ENCODE data around the gene TMC2. TPM values are rescaled to one million over a fixed set of nuclear protein-coding genes. Genes with fewer than 3 reads are reported as not detected.
"Not testable (repeated sequence)": the region's sequence is repeated elsewhere in the genome, so short reads cannot be mapped to it uniquely, and the experiment has no call there.

Gene TMC2, protein sequence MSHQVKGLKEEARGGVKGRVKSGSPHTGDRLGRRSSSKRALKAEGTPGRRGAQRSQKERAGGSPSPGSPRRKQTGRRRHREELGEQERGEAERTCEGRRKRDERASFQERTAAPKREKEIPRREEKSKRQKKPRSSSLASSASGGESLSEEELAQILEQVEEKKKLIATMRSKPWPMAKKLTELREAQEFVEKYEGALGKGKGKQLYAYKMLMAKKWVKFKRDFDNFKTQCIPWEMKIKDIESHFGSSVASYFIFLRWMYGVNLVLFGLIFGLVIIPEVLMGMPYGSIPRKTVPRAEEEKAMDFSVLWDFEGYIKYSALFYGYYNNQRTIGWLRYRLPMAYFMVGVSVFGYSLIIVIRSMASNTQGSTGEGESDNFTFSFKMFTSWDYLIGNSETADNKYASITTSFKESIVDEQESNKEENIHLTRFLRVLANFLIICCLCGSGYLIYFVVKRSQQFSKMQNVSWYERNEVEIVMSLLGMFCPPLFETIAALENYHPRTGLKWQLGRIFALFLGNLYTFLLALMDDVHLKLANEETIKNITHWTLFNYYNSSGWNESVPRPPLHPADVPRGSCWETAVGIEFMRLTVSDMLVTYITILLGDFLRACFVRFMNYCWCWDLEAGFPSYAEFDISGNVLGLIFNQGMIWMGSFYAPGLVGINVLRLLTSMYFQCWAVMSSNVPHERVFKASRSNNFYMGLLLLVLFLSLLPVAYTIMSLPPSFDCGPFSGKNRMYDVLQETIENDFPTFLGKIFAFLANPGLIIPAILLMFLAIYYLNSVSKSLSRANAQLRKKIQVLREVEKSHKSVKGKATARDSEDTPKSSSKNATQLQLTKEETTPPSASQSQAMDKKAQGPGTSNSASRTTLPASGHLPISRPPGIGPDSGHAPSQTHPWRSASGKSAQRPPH
- total RNA-seq = under 1 TPM in 1 of 5 experiments, not detected in 4; 0.15 TPM
- polyA plus RNA-seq = not detected
- not detected for total RNA-seq

DNA sequence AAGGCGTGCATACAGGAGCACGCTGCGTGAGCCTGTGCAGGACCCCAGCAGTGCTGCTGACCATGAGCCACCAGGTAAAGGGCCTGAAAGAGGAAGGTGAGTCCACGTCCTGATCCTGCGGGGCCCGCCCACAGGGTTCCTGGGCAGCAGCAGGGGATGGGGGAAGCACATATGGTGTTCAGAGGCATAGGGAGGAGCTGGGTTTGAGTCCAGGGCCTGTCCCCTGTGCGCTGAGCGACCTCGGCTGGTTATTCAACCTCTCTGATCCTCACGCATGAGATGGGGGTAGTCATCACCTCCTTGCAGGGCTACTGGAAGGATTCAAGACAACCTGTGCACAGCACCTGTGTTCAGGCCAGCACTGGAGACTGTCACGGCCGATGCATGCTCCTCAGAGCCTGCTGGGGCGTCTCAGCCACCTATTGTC lies at the start of gene TMC2:
Gene TMC2 (plus strand): TSS at position 14 of the 427 bp plus-strand sequence. CDS start 49 bp downstream, at position 63.
- Mint-ChIP-seq H3K4me3 (no peak within 1 kb of the TSS), H3K9me3 (no peaks in the 10 kb centered on the region), H3K36me3 (no peaks in the 10 kb centered on the region), H3K27me3 (peaks cover 18 to 43% (median 34%) of the 10 kb centered on the region in 5 donors), H3K4me1 (no peaks in the 10 kb centered on the region), H3K27ac (peak within 1 kb of the TSS in 1 of 9 donors; percentile 14)
- DNase-seq = no peak
- intact Hi-C loops (cut with micrococcal nuclease) = no loop called here
- no peaks in the 10 kb centered on the region for H3K36me3 ChIP-seq (ENCODE audit: control insufficient read depth in 2 of 3, insufficient read depth in 3 of 3, low read length in 3 of 3)
- no peaks in the 10 kb centered on the region for H3K4me1 ChIP-seq (ENCODE audit: control insufficient read depth in 2 of 2, insufficient read depth in 2 of 2, low read length in 2 of 2)
- H3K4me3 ChIP-seq (ENCODE audit: low read length) = no peak within 1 kb of the TSS
- ChIA-PET POLR2A (no interaction called here), CTCF (no interaction called here)
- no peaks in the 10 kb centered on the region for H3K9me3 ChIP-seq (ENCODE audit: control insufficient read depth in 2 of 3, low read length in 3 of 3)
- no peak for ATAC-seq
- no peaks in the 10 kb centered on the region for H3K27me3 ChIP-seq (ENCODE audit: control insufficient read depth in 2 of 2, insufficient read depth in 2 of 2, low read length in 2 of 2)
- H3K27ac ChIP-seq (ENCODE audit: low read depth, low read length) = no peak within 1 kb of the TSS

DNA sequence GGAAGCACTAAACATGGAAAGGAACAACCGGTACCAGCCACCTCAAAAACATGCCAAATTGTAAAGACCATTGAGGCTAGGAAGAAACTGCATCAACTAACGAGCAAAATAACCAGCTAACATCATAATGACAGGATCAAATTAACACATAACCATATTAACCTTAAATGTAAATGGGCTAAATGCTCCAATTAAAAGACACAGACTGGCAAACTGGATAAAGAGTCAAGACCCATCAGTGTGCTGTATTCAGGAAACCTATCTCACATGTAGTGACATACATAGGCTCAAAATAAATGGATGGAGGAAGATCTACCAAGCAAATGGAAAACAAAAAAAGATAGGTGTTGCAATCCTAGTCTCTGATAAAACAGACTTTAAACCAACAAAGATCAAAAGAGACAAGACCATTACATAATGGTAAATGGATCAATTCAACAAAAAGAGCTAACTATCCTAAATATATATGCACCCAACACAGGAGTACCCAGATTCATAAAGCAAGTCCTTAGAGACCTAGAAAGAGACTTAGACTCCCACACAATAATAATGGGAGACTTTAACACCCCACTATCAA lies 33.5 kb upstream of the TMC2 start:
- H3K27me3 ChIP-seq (ENCODE audit: control insufficient read depth in 2 of 2, insufficient read depth in 2 of 2, low read length in 2 of 2); intact Hi-C loops (cut with micrococcal nuclease); H3K9me3 ChIP-seq (ENCODE audit: control insufficient read depth in 2 of 3, low read length in 3 of 3); CTCF ChIA-PET; H3K27ac ChIP-seq (ENCODE audit: low read depth, low read length); H3K4me1 ChIP-seq (ENCODE audit: control insufficient read depth in 2 of 2, insufficient read depth in 2 of 2, low read length in 2 of 2); H3K27ac Mint-ChIP-seq; ATAC-seq; DNase-seq; H3K4me3 Mint-ChIP-seq; H3K4me3 ChIP-seq (ENCODE audit: low read length); H3K27me3 Mint-ChIP-seq; H3K9me3 Mint-ChIP-seq: not testable (repeated sequence)
- peaks cover 6 to 29% (median 15%) of the 10 kb centered on the region in 7 donors for H3K4me1 Mint-ChIP-seq
- peaks cover 14 to 26% (median 24%) of the 10 kb centered on the region in 5 donors for H3K36me3 Mint-ChIP-seq
- peaks cover 0 to 23% (median 6%) of the 10 kb centered on the region in 3 experiments for H3K36me3 ChIP-seq (ENCODE audit: control insufficient read depth in 2 of 3, insufficient read depth in 3 of 3, low read length in 3 of 3)
- POLR2A ChIA-PET = interaction anchor here (0.6 kb wide), 1 partner anchor 61 kb away, joined by 3 read pairs; no protein-coding TSS in a partner anchor

DNA sequence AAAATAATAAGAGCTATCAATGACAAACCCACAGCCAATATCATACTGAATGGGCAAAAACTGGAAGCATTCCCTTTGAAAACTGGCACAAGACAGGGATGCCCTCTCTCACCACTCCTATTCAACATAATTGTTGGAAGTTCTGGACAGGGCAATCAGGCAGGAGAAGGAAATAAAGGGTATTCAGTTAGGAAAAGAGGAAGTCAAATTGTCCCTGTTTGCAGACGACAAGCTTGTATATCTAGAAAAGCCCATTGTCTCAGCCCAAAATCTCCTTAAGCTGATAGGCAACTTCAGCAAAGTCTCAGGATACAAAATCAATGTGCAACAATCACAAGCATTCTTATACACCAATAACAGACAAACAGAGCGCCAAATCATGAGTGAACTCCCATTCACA lies 31.6 kb upstream of the TMC2 start:
- H3K27ac ChIP-seq (ENCODE audit: low read depth, low read length); H3K4me3 Mint-ChIP-seq; H3K4me3 ChIP-seq (ENCODE audit: low read length); H3K27me3 Mint-ChIP-seq; H3K27me3 ChIP-seq (ENCODE audit: control insufficient read depth in 2 of 2, insufficient read depth in 2 of 2, low read length in 2 of 2); ATAC-seq; H3K9me3 Mint-ChIP-seq; CTCF ChIA-PET; H3K27ac Mint-ChIP-seq; H3K4me1 ChIP-seq (ENCODE audit: control insufficient read depth in 2 of 2, insufficient read depth in 2 of 2, low read length in 2 of 2); DNase-seq; intact Hi-C loops (cut with micrococcal nuclease); H3K9me3 ChIP-seq (ENCODE audit: control insufficient read depth in 2 of 3, low read length in 3 of 3): not testable (repeated sequence)
- Mint-ChIP-seq H3K4me1 (peaks cover 15 to 41% (median 29%) of the 10 kb centered on the region in 7 donors), H3K36me3 (peaks cover 10 to 23% (median 15%) of the 10 kb centered on the region in 5 donors)
- POLR2A ChIA-PET = interaction anchor here (1.3 kb wide), 1 partner anchor 35 kb away, joined by 3 read pairs; no protein-coding TSS in a partner anchor
- peaks cover 0 to 15% (median 6%) of the 10 kb centered on the region in 3 experiments for H3K36me3 ChIP-seq (ENCODE audit: control insufficient read depth in 2 of 3, insufficient read depth in 3 of 3, low read length in 3 of 3)

DNA sequence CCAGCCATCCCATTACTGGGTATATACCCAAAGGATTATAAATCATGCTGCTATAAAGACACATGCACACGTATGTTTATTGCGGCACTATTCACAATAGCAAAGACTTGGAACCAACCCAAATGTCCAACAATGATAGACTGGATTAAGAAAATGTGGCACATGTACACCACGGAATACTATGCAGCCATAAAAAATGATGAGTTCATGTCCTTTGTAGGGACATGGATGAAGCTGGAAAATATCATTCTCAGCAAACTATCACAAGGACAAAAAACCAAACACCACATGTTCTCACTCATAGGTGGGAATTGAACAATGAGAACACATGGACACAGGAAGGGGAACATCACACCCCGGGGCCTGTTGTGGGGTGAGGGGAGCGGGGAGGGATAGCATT lies 29.9 kb upstream of the TMC2 start:
- H3K36me3 ChIP-seq (ENCODE audit: control insufficient read depth in 2 of 3, insufficient read depth in 3 of 3, low read length in 3 of 3); H3K27me3 Mint-ChIP-seq; H3K9me3 ChIP-seq (ENCODE audit: control insufficient read depth in 2 of 3, low read length in 3 of 3); H3K9me3 Mint-ChIP-seq; H3K4me3 ChIP-seq (ENCODE audit: low read length); intact Hi-C loops (cut with micrococcal nuclease); ATAC-seq; H3K27me3 ChIP-seq (ENCODE audit: control insufficient read depth in 2 of 2, insufficient read depth in 2 of 2, low read length in 2 of 2); H3K27ac Mint-ChIP-seq; H3K27ac ChIP-seq (ENCODE audit: low read depth, low read length); H3K4me1 ChIP-seq (ENCODE audit: control insufficient read depth in 2 of 2, insufficient read depth in 2 of 2, low read length in 2 of 2); DNase-seq; H3K4me3 Mint-ChIP-seq: not testable (repeated sequence)
- ChIA-PET CTCF (interaction anchor here (8.7 kb wide), 1 partner anchor 16 kb away, joined by 51 read pairs; no protein-coding TSS in a partner anchor), POLR2A (interaction anchor here (0.7 kb wide), 1 partner anchor 332 kb away, joined by 5 read pairs; no protein-coding TSS in a partner anchor)
- Mint-ChIP-seq H3K36me3 (peaks cover 0 to 16% (median 7%) of the 10 kb centered on the region in 5 donors), H3K4me1 (peaks cover 15 to 38% (median 29%) of the 10 kb centered on the region in 7 donors)

DNA sequence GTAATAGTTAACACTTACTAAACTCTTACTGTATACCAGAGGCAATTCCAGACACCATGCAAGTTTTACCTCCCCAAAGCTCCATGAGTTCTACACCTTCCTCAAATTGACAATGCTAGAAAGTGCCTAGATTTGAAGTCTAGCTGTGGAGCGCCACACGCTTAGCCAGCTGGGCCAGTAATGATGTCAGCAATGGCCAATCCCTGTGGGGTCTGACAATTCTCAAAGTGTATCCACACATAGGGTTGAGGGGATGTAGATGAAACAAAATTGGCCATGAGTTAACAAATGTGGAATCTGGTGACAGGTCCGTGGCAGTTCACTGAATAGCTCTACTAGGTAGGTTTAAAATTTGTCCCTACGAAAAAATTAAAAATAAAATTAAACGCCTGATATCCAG lies 28.9 kb upstream of the TMC2 start:
- H3K4me1 Mint-ChIP-seq = peaks cover 13 to 35% (median 29%) of the 10 kb centered on the region in 7 donors
- peak overlapping the region in 3 of 9 donors; percentile 16 to 91 (median 17) for H3K27ac Mint-ChIP-seq
- POLR2A ChIA-PET = interaction anchor here (1.0 to 3.7 kb wide), 3 partner anchors 16 to 144 kb away, joined by 4 to 35 read pairs (median 34); partner anchors contain the start of gene SNRPB

More for the DNA sequence above, 28.9 kb upstream of the TMC2 start:
- Mint-ChIP-seq H3K36me3 (peaks cover 0 to 16% (median 4%) of the 10 kb centered on the region in 5 donors), H3K27me3 (peaks cover 6 to 17% (median 11%) of the 10 kb centered on the region in 5 donors), H3K4me3 (peak overlapping the region; percentile 92 to 100 (median 98)), H3K9me3 (peaks cover 0 to 5% (median 0%) of the 10 kb centered on the region in 11 donors)
- no peak overlapping the region for H3K4me3 ChIP-seq (ENCODE audit: low read length)
- H3K9me3 ChIP-seq (ENCODE audit: control insufficient read depth in 2 of 3, low read length in 3 of 3) = no peaks in the 10 kb centered on the region
- CTCF ChIA-PET = interaction anchor here (0.6 to 8.7 kb wide), 2 partner anchors 15 to 180 kb away, joined by 3 to 51 read pairs; no protein-coding TSS in a partner anchor
- no peak for ATAC-seq
- H3K4me1 ChIP-seq (ENCODE audit: control insufficient read depth in 2 of 2, insufficient read depth in 2 of 2, low read length in 2 of 2) = peaks cover 6 to 7% of the 10 kb centered on the region in 2 donors
- no peak for DNase-seq
- peaks cover 0 to 5% (median 0%) of the 10 kb centered on the region in 3 experiments for H3K36me3 ChIP-seq (ENCODE audit: control insufficient read depth in 2 of 3, insufficient read depth in 3 of 3, low read length in 3 of 3)
- intact Hi-C loops (cut with micrococcal nuclease) = no loop called here
- H3K27me3 ChIP-seq (ENCODE audit: control insufficient read depth in 2 of 2, insufficient read depth in 2 of 2, low read length in 2 of 2) = no peaks in the 10 kb centered on the region
- no peak overlapping the region for H3K27ac ChIP-seq (ENCODE audit: low read depth, low read length)

Measured in naive thymus-derived CD4-positive, alpha-beta T cell (primary cell).